Measurements from ENCODE around the gene ZNF483. TPM values are rescaled to one million over a fixed set of nuclear protein-coding genes. Genes with fewer than 3 reads are reported as not detected.
A peak's percentile ranks its signal among the peaks of the same experiment; 100 is the strongest.

The ZNF483 gene
- total RNA-seq, 1 experiment from 2014 or later, result 4.8 TPM

- in situ Hi-C loops (cut with HindIII; ENCODE audit: low pct_unique_long_range_greater_than_20kb, low sequenced_read_pairs), result no loop called here
- intact Hi-C loops (cut with micrococcal nuclease; ENCODE audit: unreplicated experiment), result no loop called here
- TF ChIP-seq, protein P1, sequence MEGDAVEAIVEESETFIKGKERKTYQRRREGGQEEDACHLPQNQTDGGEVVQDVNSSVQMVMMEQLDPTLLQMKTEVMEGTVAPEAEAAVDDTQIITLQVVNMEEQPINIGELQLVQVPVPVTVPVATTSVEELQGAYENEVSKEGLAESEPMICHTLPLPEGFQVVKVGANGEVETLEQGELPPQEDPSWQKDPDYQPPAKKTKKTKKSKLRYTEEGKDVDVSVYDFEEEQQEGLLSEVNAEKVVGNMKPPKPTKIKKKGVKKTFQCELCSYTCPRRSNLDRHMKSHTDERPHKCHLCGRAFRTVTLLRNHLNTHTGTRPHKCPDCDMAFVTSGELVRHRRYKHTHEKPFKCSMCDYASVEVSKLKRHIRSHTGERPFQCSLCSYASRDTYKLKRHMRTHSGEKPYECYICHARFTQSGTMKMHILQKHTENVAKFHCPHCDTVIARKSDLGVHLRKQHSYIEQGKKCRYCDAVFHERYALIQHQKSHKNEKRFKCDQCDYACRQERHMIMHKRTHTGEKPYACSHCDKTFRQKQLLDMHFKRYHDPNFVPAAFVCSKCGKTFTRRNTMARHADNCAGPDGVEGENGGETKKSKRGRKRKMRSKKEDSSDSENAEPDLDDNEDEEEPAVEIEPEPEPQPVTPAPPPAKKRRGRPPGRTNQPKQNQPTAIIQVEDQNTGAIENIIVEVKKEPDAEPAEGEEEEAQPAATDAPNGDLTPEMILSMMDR (IDR thresholded peaks at IDR 0.05), result no peak
- TF ChIP-seq POLR2AphosphoS5 (IDR thresholded peaks at IDR 0.05; ENCODE audit: low read depth, low read length), result no peak
- no peak for TF ChIP-seq SIN3A (IDR thresholded peaks at IDR 0.05; ENCODE audit: borderline replicate concordance, insufficient read depth, low read depth, low read length)
- no peak for TF ChIP-seq TCF7L2 (IDR thresholded peaks at IDR 0.05; ENCODE audit: low read depth, low read length)
- no peak for TF ChIP-seq REST (IDR thresholded peaks at IDR 0.05; ENCODE audit: insufficient read depth in 1 of 2, low read depth in 2 of 2, low read length in 1 of 2)
- ATAC-seq (no peak), DNase-seq (ENCODE audit: low read depth, low spot score) (no peak)
- H3K4me3 ChIP-seq (ENCODE audit: low read depth in 2 of 2, low read length in 2 of 2), result no peak overlapping the region
- ChIA-PET POLR2A (no interaction called here), CTCF (interaction anchor here (0.7 kb wide), 1 partner anchor 104 kb away, joined by 3 read pairs; no protein-coding TSS in a partner anchor)
- no peaks in the 10 kb centered on the region for H3K36me3 ChIP-seq (ENCODE audit: control insufficient read depth, insufficient read depth, low read length)
- no TSS peak for BruUV-seq (replicated peaks)
- H3K27me3 ChIP-seq (ENCODE audit: control insufficient read depth, insufficient read depth, low read length), result no peaks in the 10 kb centered on the region
- no peak overlapping the region for H3K27ac ChIP-seq (ENCODE audit: low read length)
- no peaks in the 10 kb centered on the region for H3K4me1 ChIP-seq (ENCODE audit: control insufficient read depth, insufficient read depth, low read length)
- no peaks in the 10 kb centered on the region for H3K9me3 ChIP-seq (ENCODE audit: control insufficient read depth, insufficient read depth, low read depth, low read length)
Observed at GRCh38 chr9:111477677-111478076, 47.3 kb upstream of the ZNF483 start.

DNA sequence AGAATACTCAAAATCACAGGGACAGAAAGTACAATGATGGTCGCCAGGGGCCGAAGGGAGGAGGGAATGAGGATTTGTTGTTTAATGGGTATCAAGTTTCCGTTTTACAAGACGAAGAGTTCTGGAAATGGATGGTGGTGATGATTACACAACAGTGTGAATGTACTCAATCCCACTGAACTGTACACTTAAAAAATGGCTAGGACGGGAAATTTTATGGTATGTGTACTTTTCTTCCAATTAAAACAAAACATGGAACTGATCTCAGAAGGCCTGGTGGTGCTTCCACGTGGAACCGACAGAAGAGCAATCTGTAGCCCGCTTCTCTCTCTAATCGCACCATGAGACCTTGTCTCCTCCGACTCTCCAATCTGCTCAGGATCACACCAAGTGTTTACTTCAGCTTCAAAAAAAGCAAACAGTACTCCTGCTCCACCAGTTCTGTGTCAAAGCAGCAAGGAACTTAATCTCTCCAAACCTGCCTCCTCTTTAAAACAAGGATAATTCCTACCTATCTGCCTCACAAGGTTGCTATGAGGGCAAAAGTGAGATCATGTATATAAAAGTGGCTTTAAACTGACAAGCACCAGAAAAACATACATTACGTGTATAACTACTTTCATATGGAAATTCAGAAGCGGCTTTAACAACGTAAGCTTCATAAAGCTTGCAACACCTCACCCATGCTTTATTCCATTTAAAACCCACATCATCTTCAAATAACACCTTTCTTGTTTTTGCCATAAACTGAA is 42.9 kb upstream of the ZNF483 start:
- intact Hi-C loops (cut with micrococcal nuclease; ENCODE audit: unreplicated experiment), result no loop called here
- TF ChIP-seq, protein P1 (IDR thresholded peaks at IDR 0.05), result no peak
- TF ChIP-seq POLR2AphosphoS5 (IDR thresholded peaks at IDR 0.05; ENCODE audit: low read depth, low read length) (no peak), SIN3A (IDR thresholded peaks at IDR 0.05; ENCODE audit: borderline replicate concordance, insufficient read depth, low read depth, low read length) (0 out of 2 replicates have a peak, but pooled peaks have one; percentile 0), REST (IDR thresholded peaks at IDR 0.05; ENCODE audit: insufficient read depth in 1 of 2, low read depth in 2 of 2, low read length in 1 of 2) (no peak), TCF7L2 (IDR thresholded peaks at IDR 0.05; ENCODE audit: low read depth, low read length) (no peak)
- no peaks in the 10 kb centered on the region; the same call in 1 of the 2 replicates for H3K4me1 ChIP-seq (ENCODE audit: control insufficient read depth, insufficient read depth, low read length)
- H3K27ac ChIP-seq (ENCODE audit: low read length), result peak overlapping the region; percentile 83
- H3K4me3 ChIP-seq (ENCODE audit: low read depth in 2 of 2, low read length in 2 of 2), result peak overlapping the region; percentile 71 to 76
- DNase-seq (ENCODE audit: low read depth, low spot score), result no peak
- ChIA-PET CTCF (no interaction called here), POLR2A (no interaction called here)
- no peaks in the 10 kb centered on the region for H3K9me3 ChIP-seq (ENCODE audit: control insufficient read depth, insufficient read depth, low read depth, low read length)
- no peaks in the 10 kb centered on the region; the same call in 1 of the 2 replicates for H3K36me3 ChIP-seq (ENCODE audit: control insufficient read depth, insufficient read depth, low read length)
- no peak for ATAC-seq
- BruUV-seq (replicated peaks), result TSS peak; percentile 72
- no peaks in the 10 kb centered on the region for H3K27me3 ChIP-seq (ENCODE audit: control insufficient read depth, insufficient read depth, low read length)
- in situ Hi-C loops (cut with HindIII; ENCODE audit: low pct_unique_long_range_greater_than_20kb, low sequenced_read_pairs), result no loop called here
